ENCODE data around the gene IRAK2.
A peak's percentile ranks its signal among the peaks of the same experiment; 100 is the strongest.

IRAK2 gene

GRCh38 chr3:10286596-10287295 lies 122.0 kb downstream of the IRAK2 start:
- DNase-seq = no peak

GRCh38 chr3:10287936-10288574 lies 123.3 kb downstream of the IRAK2 start:
- DNase-seq = no peak

- no peak for DNase-seq
Observed at GRCh38 chr3:10288575-10288960, 123.8 kb downstream of the IRAK2 start.

GRCh38 chr3:10289077-10289476 lies 124.4 kb downstream of the IRAK2 start:
- DNase-seq = no peak

GRCh38 chr3:10289787-10290355 lies 125.2 kb downstream of the IRAK2 start:
- DNase-seq = peak; percentile 59

- no peak for DNase-seq
Observed at GRCh38 chr3:10290481-10291176, 125.9 kb downstream of the IRAK2 start.

GRCh38 chr3:10291641-10292040 lies 126.9 kb downstream of the IRAK2 start:
- DNase-seq = no peak

- DNase-seq = no peak
Observed at GRCh38 chr3:10292505-10293419, 128.0 kb downstream of the IRAK2 start, which contains the start of gene GHRL. TSS of gene GHRL (minus strand) at chr3:10292947. CDS start at chr3:10290180, 2,767 bp downstream.
